GM12872 (cell line): Measurements from ENCODE around the gene SLC25A12.

Source experiments
- TF ChIP-seq, protein P1 (sequence below): IDR thresholded peaks from 3 replicates; pipeline ENCODE4 v1.5.1; 2011; ENCODE audit warnings: low read depth, mild to moderate bottlenecking, low read length, moderate library complexity; ENCODE audit not compliant: insufficient read depth

The SLC25A12 gene

DNA sequence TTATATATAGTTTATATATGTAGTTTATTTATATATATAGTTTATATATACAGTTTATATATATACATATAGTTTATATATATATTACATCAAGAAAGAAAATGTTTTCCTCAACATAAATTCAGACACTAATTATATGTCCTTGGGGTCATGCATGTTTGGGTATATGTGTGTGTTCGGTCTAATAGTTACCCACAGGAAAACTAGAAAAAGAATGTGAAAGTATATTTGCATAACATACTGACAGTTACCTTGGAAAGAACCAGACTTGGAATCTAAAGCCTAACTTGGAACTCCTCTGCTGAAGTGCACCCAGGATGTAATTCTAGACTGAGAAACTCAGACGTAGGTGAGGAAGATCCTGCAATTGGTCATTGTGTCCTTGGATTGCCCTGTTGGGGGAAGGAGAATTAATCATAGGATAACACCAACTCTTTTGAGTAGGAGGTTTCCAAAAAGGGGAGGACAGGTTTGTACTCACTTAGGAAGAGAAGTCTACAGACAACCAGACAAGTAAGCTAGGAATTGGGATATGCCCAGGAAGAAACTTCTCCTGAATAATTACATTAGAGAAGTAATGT is 8.9 kb upstream of the SLC25A12 start:
- TF ChIP-seq, protein P1, sequence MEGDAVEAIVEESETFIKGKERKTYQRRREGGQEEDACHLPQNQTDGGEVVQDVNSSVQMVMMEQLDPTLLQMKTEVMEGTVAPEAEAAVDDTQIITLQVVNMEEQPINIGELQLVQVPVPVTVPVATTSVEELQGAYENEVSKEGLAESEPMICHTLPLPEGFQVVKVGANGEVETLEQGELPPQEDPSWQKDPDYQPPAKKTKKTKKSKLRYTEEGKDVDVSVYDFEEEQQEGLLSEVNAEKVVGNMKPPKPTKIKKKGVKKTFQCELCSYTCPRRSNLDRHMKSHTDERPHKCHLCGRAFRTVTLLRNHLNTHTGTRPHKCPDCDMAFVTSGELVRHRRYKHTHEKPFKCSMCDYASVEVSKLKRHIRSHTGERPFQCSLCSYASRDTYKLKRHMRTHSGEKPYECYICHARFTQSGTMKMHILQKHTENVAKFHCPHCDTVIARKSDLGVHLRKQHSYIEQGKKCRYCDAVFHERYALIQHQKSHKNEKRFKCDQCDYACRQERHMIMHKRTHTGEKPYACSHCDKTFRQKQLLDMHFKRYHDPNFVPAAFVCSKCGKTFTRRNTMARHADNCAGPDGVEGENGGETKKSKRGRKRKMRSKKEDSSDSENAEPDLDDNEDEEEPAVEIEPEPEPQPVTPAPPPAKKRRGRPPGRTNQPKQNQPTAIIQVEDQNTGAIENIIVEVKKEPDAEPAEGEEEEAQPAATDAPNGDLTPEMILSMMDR, result no peak

DNA sequence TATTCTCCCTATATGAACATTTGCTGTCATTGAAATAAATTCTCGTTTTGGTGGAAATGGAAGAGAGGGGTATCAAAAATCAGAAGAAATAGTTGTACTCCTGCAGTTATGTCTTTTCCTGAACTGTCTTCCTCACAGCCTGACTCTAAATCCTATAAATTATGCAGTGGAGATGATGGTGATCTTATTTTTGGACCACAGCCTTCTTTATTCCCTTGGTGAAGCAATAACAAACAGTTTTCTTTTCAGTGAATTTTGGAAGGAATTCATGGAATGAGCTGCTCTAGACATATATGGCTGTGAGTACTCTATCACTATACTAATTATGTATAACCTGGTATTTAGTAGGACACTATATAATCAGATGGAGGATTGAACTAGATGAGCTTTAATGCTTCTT is 1.7 kb upstream of the SLC25A12 start:
- TF ChIP-seq, protein P1, result no peak

GRCh38 chr2:171894612-171894947 is 536 bp upstream of the SLC25A12 start:
- TF ChIP-seq, protein P1, result no peak

GRCh38 chr2:171893196-171893823 is 734 bp downstream of the SLC25A12 start:
- TF ChIP-seq, protein P1, result no peak

GRCh38 chr2:171889808-171890207 is 4.2 kb downstream of the SLC25A12 start:
- TF ChIP-seq, protein P1, result no peak

DNA sequence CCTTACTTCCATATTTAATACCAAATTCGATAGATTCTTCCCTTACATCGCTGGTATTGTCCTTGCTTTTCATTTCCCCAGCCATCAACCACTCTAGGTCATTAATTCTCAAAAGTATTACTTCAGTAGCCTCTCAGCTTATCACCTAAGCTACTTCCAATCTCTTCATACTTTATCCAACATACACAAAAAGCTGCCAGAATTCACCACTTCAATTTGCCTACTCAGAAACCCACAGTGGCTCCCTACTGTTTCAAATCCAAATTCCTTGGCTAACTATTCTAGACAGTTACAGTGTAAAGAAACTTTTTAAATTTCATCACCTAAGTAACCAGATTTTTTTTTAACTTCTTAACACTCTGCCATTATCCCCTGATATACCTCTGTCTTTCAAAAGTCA is 4.7 kb downstream of the SLC25A12 start:
- TF ChIP-seq, protein P1, result no peak

GRCh38 chr2:171883275-171883893 is 10.7 kb downstream of the SLC25A12 start:
- TF ChIP-seq, protein P1, result no peak
